NCI-H2196 treated with DMSO at 0.1 percent for 48 hours (cell line): Measurements from ENCODE around the gene CDC25B.
"Not testable (repeated sequence)": the region's sequence is repeated elsewhere in the genome, so short reads cannot be mapped to it uniquely, and the experiment has no call there.

Source experiments
- DNase-seq: peaks from one replicate; lab custom pipeline; 2025; ENCODE audit not compliant: unreplicated experiment; lab: John Stamatoyannopoulos, UW

Gene CDC25B

GRCh38 chr20:3784216-3784853 is 11.8 kb upstream of the CDC25B start:
- no peak for DNase-seq

GRCh38 chr20:3784863-3785239 is 11.3 kb upstream of the CDC25B start:
- no peak for DNase-seq

- no peak for DNase-seq
These were observed 10.6 kb upstream of the CDC25B start for GRCh38 chr20:3785240-3786125.

GRCh38 chr20:3786126-3786484 is 10.0 kb upstream of the CDC25B start:
- DNase-seq, result no peak

- DNase-seq, result peak; percentile 76
These were observed 9.3 kb upstream of the CDC25B start, which contains the start of gene CENPB for GRCh38 chr20:3786665-3787323. TSS of gene CENPB (minus strand) at chr20:3786740. CDS start at chr20:3786483, 257 bp downstream.

GRCh38 chr20:3787324-3788014 is 8.6 kb upstream of the CDC25B start:
- DNase-seq, result no peak

GRCh38 chr20:3788685-3789155 is 7.4 kb upstream of the CDC25B start:
- DNase-seq, result no peak

GRCh38 chr20:3789201-3789600 is 6.9 kb upstream of the CDC25B start:
- not testable (repeated sequence) for DNase-seq

- DNase-seq, result not testable (repeated sequence)
These were observed 1.9 kb upstream of the CDC25B start for GRCh38 chr20:3794168-3794567.

- no peak for DNase-seq
These were observed 1.2 kb upstream of the CDC25B start for GRCh38 chr20:3794701-3795420.

- no peak for DNase-seq
These were observed 541 bp downstream of the CDC25B start for GRCh38 chr20:3796477-3797225.

GRCh38 chr20:3797226-3797545 is 1.1 kb downstream of the CDC25B start:
- DNase-seq, result no peak

- no peak for DNase-seq
These were observed 1.7 kb downstream of the CDC25B start for GRCh38 chr20:3797592-3798372.

- no peak for DNase-seq
These were observed 2.3 kb downstream of the CDC25B start for GRCh38 chr20:3798373-3798768.

GRCh38 chr20:3798908-3799248 is 2.8 kb downstream of the CDC25B start:
- no peak for DNase-seq

- no peak for DNase-seq
These were observed 4.3 kb downstream of the CDC25B start for GRCh38 chr20:3800256-3800877.

GRCh38 chr20:3800878-3801260 is 4.8 kb downstream of the CDC25B start:
- DNase-seq, result no peak

GRCh38 chr20:3801299-3801698 is 5.2 kb downstream of the CDC25B start:
- no peak for DNase-seq

- no peak for DNase-seq
These were observed 5.7 kb downstream of the CDC25B start for GRCh38 chr20:3801846-3802245.
